NT2/D1 (cell line): Measurements from ENCODE around the gene CDH4.

Source experiments
- YY1 ChIP-seq: IDR thresholded peaks from 2 replicates; pipeline ENCODE4 v1.6.1; 2011; ENCODE audit not compliant: insufficient read length, insufficient read depth
- ZNF274 ChIP-seq: IDR thresholded peaks from 2 replicates; pipeline ENCODE4 v1.6.1; 2011; ENCODE audit warnings: mild to moderate bottlenecking, low read depth, low read length

DNA sequence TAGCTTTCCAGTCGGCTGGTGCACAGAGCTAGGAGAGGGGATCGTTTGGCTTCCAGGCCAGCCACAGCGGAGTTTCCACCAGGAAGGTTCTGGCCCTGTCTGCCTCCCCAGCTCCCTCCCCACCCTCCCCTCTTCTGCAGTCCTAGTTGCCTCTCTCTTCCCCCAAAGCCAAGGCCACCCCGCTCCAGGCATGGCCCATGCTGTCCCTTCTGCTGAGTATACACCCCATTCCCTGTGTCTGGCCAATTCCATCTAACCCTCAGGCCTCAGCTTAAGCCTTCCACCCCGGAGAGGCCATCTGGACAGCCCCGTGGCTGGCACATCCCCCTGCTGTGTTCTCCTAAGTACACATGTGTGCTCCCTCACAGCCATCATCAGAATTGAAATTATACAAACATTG lies 167.4 kb downstream of the CDH4 start:
- TF ChIP-seq ZNF274 (no peak), YY1 (no peak)
